HG02938 (cell line): Measurements from ENCODE around the gene SLC7A1.

Source experiments
- ATAC-seq: cut with Tn5 transposase; IDR thresholded peaks from one replicate; pipeline ENCODE4 v1.9.1; 2021; ENCODE audit warnings: mild to moderate bottlenecking, moderate library complexity; ENCODE audit not compliant: unreplicated experiment

SLC7A1 gene

GRCh38 chr13:29513002-29513980, 82.2 kb downstream of the SLC7A1 start:
- ATAC-seq: no peak

DNA sequence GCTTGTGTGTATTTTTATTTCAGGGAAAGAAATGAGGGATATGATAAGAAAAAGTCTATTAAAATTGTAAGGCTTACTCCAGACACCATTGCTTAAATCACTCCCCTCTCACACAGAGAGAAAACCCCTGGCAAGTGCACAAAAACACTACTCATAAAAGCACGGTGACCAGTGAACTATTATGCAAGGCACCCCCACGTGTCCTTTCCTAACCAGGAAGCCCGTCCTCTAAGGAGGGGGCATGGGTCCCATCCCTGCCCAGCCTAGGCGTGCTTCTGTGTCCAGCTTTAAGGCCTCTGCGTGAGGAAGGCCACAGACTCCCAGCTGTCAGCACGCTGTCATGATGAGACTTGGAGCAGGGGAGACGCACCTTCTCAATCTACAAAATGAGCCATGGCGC, 83.5 kb downstream of the SLC7A1 start:
- no peak for ATAC-seq

DNA sequence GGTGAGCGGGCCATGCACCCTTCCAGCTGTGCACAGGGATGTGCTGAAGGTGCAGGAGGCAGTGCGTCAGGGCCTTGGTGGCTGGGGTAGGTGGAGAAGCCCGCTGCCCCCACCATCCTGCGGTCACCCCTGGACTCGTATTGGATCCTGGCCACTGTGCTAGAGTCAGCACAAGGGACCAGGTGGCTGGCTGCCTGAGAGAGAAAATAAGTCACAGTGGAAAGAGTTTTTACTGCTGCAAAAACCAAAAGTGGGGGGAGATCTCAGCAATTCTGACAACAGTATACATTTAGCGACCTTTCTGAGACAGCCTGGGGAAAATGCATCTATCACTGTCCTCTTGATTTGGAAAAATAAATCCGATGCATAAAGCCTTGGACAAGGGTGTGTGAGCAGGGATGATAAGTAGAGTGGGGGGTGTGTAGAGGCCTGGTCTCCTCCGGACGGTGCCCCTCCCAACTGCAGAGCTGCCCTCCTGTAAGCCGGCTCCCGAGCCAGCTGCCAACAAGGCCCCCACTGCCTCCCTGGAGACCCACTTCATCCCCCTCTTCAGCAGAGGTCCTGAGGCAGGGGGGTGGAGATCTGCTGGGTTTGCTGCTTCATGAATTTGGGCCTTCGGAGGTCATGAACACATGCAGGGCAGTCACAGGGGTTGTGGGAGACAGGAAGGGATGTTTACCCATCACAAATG, 84.2 kb downstream of the SLC7A1 start:
- ATAC-seq: no peak

DNA sequence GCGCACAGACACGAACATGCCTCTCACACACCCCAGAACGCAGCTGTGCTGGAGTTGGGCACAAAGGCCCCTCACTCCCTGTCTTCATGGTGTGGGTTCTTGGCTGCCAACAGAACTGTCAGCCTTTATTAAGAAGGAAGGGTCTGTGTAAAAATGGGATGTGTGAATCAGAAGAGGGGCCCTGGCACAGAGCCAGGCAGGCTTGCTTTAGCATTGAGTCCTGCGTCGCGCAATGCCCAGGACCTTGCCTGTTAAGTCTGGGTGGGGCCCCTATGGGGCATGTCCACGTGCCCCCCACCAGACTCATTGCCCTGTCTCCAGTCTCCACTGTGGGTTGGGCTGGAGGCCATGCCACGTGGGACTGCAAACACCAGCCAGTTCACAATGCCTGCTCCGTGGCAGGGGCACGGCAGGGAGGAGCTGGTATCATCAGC, 84.8 kb downstream of the SLC7A1 start:
- ATAC-seq: no peak

DNA sequence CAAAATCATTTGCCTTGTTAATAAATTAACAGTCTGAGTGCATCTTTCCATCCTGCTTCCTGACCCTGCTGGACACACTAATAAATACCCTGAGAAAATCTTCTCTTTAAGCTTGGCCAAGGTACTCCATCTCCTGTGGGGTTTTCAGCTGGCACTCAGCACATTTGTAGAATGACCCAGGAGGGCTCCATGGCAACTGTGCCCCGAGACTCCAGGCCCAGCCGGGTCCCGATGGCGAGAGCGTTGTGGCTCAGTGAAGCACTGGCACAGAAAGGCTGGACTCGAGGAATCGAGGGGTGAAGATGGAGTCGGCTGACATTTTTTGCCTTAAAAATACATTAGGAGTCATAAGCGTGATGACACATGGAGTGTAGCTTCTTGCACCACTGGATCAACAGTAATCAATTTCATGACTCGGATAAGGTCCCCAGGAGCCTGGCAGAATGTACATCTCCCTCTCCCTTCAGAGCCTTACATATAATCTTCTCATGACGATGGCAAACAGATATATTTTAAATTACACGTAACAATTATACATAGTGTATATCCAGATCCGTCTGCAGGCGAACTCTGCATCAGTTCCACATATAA, 85.4 kb downstream of the SLC7A1 start:
- ATAC-seq: no peak

- ATAC-seq: no peak
These were observed 86.6 kb downstream of the SLC7A1 start for GRCh38 chr13:29508876-29509252.

- peak; percentile 65 for ATAC-seq
These were observed 87.2 kb downstream of the SLC7A1 start for GRCh38 chr13:29508130-29508875.

- no peak for ATAC-seq
These were observed 88.1 kb downstream of the SLC7A1 start for GRCh38 chr13:29507356-29507755.

- no peak for ATAC-seq
These were observed 89.5 kb downstream of the SLC7A1 start for GRCh38 chr13:29505950-29506349.

DNA sequence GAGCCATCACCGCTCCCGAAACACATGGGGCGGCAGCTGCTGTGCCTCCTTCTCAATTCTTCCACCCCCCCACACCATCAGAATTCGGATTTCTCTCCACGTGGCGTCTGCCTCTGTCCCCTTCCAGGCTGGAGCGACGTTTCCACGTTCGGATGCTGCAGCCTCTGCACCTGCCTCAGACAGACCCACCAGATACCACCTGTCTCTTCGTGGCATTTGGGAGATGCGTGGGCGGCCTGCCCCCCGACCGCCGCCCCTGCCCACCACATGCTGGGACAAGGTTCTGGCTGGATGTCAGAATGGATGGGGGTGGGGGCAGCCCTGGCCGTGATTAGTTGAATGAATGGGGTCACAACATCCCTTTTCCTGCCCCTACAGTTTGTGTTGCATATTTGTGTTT, 90.0 kb downstream of the SLC7A1 start:
- ATAC-seq: no peak

DNA sequence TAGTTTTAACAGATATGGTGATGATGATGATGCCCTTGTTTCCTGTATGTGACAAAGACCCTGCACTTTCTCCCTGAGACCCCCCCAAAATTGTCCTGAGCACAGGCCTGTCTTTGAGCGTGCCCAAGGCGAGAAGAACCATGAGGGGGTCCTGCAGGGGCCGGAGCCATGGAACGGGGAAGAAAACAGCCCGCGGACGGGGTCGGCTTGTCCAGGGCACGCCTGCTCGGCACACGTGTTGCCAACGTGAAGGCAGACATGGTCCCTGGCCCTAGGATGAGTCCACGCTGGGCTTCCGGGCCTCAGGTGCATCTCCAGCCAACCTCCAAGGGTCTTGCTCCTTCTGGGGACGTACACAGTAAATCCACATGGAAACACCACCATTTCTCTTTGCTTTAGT, 90.8 kb downstream of the SLC7A1 start:
- no peak for ATAC-seq

DNA sequence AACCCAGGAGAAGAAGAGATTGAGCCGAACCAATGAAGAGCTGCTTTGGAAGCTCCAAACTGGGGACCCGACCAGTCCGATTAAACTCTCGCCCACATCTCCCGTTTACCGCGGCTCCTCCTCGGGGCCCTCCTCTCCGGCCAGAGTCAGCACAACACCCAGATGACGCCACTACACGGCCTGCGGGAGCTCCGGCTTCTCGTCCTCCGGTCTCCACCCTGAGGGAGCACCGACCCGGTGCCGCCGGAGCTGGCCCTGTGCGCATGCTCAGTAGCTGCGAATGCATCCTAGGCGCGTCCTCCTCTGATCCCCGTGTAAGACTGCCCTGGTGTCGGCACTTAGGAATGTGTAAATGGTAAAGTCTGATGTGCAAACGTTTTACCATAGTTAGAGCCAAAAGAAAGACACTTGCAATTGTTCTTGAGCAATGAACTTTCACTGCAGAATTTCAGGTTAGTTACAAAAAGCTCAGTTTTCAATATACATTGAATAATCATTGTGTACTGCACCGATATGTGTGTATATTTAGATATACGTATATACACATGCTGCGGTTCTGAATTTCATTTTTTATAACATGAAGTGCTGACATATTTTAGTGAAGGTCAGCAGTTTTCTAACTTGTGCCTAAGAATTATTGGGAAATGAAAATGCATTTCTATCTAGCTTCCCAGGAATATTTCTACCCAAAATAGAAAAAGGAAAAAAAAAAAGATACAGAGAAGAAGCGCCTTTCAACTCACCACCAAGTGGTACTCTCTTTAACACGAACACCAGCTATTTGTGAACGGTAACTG, 92.2 kb downstream of the SLC7A1 start:
- no peak for ATAC-seq

GRCh38 chr13:29502391-29503008, 93.0 kb downstream of the SLC7A1 start:
- ATAC-seq: no peak

DNA sequence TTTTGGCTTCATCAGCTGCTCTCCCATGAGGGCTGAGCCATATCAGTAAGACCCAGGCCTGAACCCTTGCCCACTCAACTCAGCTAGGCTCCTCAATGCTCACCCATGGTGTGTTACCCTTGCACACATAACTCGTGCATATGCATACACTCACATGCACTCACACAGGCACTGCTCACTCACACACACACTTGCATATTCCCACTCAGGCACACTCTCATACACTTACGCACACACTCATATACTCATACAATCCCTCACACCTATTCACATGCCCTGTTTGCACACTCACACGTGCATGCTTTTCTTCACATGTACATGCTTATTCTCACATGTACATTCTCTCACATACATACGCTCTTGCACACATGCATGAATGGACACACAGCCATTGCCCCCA, 93.8 kb downstream of the SLC7A1 start:
- ATAC-seq: no peak

GRCh38 chr13:29500386-29500785, 95.1 kb downstream of the SLC7A1 start:
- ATAC-seq: no peak

- no peak for ATAC-seq
These were observed 95.9 kb downstream of the SLC7A1 start for GRCh38 chr13:29499506-29500165.

DNA sequence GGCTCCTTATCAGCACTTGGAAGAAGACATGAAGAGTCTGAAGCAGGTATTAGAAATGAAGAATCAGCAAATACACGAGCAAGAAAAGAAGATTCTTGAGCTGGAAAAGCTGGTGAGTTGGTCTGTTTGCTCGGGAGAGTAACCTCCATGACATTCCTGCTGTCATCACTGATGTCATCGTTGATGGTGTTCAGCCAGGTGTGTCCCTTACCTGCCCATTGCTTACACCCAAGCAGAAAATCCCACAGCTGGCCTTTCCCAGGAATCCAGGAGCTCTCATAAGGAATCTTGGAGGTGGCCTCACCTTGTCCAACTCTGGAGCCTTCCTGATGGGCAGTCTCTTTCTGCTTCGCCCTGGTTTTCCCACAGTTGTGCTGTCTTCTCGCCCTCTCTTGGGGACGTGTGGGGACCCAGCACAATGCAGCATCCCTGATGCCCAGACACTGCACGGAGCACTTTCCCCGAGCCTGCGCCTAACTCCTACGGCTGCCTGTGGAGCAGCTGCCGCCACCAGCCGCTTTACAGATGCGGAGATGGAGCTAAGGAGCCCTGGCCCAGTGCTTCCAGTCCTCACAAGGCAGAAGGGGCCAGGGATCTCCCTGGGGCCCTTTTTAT, 97.0 kb downstream of the SLC7A1 start:
- no peak for ATAC-seq

GRCh38 chr13:29497137-29497654, 98.3 kb downstream of the SLC7A1 start:
- ATAC-seq: no peak
